Stomach (tissue), 4 donors: ENCODE results near the gene SPATA9.

Experiments
- CTCF ChIP-seq, 7 experiments: fragments of 450-650 bp in 4 of 7; fragments of 200-600 bp in 3 of 7; sonication (generic) in 3 of 7; IDR thresholded peaks; one replicate each; pipeline ENCODE4 v1.5.1; 2016 to 2019; ENCODE audit warnings: antibody characterized with exemption in 7 of 7, control low read depth in 2 of 7, mild to moderate bottlenecking in 1 of 7
- EP300 ChIP-seq: sonication (generic); formaldehyde crosslinking; IDR thresholded peaks from one replicate; pipeline ENCODE4 v1.6.1; 2017; ENCODE audit warnings: antibody characterized with exemption
- POLR2A ChIP-seq, 4 donors: fragments of 450-650 bp; IDR thresholded peaks; one replicate each; pipeline ENCODE4 v1.6.1; 2016; ENCODE audit warnings: antibody characterized with exemption in 4 of 4, control low read depth in 2 of 4, mild to moderate bottlenecking in 1 of 4, moderate library complexity in 1 of 4
- POLR2AphosphoS5 ChIP-seq, 3 donors: sonication (generic); formaldehyde crosslinking; IDR thresholded peaks; one replicate each; pipeline ENCODE4 v1.6.1; 2016; ENCODE audit warnings: antibody characterized with exemption in 3 of 3

- TF ChIP-seq CTCF (IDR thresholded peaks at IDR 0.05) (no peak), POLR2A (IDR thresholded peaks at IDR 0.05) (no peak), EP300 (no peak), POLR2AphosphoS5 (IDR thresholded peaks at IDR 0.05) (no peak)
Observed at GRCh38 chr5:95627971-95628810, 54.6 kb downstream of the SPATA9 start.
